HG03558 (cell line): ENCODE results near the gene DNAH1.
"Not testable (repeated sequence)": the region's sequence is repeated elsewhere in the genome, so short reads cannot be mapped to it uniquely, and the experiment has no call there.

Experiments used
- ATAC-seq: cut with Tn5 transposase; IDR thresholded peaks from one replicate; pipeline ENCODE4 v1.9.1; 2021; ENCODE audit warnings: moderate number of reproducible peaks; ENCODE audit not compliant: unreplicated experiment; ENCODE audit errors: extremely low read depth

DNAH1 gene

DNA sequence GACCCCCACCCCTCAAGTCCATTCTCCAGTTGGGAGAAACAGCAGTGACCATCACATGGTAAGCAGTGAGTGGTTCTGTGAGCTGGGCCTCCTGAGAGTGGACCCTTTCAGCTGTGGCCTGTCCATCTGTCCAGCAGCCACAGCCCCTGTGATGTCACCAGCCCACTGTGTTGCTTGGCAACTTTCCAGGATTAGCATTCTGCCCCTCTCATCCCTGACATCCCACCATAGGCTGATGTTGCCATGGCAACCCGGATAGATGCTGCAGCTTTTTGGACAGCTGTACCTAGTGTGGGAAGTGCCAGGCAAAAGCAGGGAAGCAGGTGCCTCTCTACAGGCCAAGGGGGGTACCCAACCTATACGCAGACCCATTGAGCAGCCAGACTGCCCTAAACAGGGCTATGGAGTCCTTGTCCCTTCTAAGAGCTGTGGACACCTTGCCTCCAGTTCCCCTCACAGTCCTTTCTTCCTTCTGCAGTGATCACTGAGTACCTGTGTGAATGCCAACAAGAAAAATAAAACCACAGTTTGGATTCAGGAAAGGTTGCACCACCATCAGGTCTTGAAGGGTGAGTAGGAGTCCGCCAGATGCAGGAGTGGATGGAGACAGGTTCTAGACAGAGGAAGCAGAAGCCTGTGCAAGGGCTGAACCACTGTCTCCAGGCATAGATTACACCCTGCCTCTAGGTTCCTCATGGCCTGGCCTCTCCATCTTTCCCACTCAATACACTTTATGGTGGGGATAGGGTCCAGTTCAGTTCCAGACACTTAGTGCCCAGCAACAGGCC is at the start of gene DNAH1:
DNAH1 (plus strand) TSS at position 343 of the 788 bp plus-strand sequence. CDS start 6,124 bp downstream, outside the sequence.
- ATAC-seq, result no peak

GRCh38 chr3:52268036-52268435 is 48.1 kb upstream of the DNAH1 start:
- ATAC-seq, result no peak

GRCh38 chr3:52269776-52270175 is 46.3 kb upstream of the DNAH1 start:
- ATAC-seq, result no peak

DNA sequence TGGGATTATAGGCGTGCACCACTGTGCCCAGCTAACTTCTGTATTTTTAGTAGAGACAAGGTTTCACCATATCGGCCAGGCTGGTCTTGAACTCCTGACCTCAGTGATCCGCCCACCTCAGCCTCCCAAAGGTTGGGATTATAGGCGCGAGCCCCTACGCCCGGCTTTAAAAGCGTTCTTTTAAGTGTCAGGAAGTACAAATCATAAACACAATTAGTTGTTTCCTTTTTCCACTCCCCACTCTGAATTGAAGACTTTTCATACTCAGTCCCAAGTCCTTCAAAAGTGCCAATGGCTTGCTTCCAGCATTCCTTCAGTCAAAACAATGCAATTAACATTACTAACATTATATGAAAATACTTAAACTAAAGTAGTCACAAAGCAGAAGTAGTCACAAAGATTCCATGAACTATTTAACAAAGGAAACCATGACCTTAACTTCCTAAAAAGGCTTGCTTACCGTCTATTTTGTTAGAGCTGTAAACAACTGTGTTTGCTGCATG is 45.8 kb upstream of the DNAH1 start:
- ATAC-seq, result no peak

DNA sequence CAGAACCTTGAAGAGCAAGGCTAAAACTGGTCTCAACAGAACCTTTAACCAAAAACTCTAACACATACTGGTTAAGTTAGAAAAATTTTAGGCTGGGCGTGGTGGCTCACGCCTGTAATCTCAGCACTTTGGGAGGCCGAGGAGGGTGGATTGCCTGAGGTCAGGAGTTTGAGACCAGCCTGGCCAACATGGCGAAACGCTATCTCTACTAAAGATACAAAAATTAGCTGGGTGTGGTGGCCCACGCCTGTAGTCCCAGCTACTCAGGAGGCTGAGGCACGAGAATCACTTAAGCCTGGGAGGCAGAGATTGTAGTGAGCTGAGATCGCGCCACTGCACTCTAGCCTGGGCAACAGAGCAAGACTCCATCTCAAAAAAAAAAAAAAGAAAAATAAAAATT is 43.9 kb upstream of the DNAH1 start:
- ATAC-seq, result not testable (repeated sequence)

GRCh38 chr3:52272831-52273230 is 43.3 kb upstream of the DNAH1 start:
- no peak for ATAC-seq

DNA sequence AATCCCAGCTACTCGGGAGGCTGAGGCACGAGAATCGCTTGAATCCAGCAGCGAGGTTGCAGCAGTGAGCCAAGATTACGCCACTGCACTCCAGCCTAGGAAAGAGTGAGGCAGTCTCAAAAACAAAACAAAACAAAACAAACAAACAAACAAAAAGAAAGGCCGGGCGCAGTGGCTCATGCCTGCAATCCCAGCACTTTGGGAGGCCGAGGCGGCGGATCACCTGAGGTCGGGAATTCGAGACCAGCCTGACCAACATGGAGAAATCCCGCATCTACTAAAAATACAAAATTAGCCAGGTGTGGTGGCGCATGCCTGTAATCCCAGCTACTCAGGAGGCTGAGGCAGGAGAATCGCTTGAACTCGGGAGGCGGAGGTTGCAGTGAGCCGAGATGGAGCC is 41.3 kb upstream of the DNAH1 start:
- ATAC-seq, result not testable (repeated sequence)

- no peak for ATAC-seq
Observed at GRCh38 chr3:52277071-52277964, 38.8 kb upstream of the DNAH1 start.

DNA sequence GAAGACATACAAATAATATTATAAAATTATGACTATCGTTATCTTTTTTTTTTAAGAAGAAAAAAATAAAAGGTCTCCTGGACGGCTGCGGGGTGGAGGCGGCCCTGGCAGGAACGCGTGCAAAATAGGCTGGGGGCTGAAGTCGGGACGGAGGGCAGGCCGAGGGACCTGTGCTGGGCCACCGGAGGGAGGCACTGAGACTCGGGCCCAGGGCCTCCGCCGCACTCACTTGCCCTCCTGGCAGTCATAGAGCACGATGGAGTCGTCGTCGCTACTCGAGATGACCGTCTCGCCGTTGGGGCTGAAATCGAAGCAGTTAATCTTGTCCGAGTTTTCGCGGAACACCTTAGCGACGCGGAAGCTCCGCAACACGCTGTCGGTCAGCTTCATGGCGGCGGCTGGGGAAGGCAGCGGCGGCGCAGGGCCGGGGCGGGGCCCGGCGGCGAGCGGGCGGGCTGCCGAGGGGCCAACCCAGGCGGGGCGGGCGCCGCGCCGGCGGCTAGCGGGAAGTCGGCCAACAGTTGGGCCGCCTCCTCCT is 38.1 kb upstream of the DNAH1 start:
- peak; percentile 30 for ATAC-seq

- ATAC-seq, result peak; percentile 50
Observed at GRCh38 chr3:52278510-52279069, 37.5 kb upstream of the DNAH1 start, which contains the start of gene WDR82. WDR82 (minus strand) TSS chr3:52278649; CDS start chr3:52278361, 288 bp downstream.

DNA sequence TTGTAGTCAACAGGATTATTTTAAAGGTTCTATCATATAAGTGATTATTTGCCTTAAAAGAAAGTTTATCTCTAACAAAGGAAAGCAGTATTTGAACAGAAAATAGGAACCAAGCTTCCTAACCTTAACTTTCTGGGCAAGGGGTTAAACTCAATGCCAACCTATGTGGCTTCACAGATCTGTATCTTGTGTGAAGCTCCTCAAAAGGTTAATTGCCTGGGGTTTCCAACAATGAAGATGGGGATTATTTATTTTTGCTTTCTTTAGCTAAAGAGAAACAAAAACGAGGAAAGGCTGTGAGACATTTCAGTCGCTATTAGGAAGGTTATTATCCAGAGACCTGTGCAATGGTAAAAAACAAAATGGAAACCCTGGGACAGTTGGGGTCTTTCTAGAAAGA is 36.5 kb upstream of the DNAH1 start:
- no peak for ATAC-seq

DNA sequence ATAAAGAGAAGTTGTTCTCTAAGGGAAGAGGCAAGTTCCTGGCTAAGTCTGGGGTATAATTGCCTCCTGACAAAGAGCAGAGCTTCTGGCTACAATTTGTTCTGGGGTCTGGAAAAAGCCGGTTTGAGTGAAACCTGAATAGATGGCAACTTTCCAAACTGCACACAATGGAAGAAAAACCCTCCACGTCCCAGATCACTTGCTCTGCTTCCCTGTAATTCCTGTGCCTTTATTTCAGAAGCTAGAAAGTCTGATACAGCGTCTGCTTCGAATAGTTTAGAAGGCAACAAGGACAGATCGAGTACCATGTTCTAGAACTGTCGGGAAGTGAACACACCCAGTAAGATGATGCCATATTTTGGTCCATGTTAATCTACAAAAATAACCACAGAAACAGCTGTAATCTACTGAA is 36.1 kb upstream of the DNAH1 start:
- ATAC-seq, result no peak

DNA sequence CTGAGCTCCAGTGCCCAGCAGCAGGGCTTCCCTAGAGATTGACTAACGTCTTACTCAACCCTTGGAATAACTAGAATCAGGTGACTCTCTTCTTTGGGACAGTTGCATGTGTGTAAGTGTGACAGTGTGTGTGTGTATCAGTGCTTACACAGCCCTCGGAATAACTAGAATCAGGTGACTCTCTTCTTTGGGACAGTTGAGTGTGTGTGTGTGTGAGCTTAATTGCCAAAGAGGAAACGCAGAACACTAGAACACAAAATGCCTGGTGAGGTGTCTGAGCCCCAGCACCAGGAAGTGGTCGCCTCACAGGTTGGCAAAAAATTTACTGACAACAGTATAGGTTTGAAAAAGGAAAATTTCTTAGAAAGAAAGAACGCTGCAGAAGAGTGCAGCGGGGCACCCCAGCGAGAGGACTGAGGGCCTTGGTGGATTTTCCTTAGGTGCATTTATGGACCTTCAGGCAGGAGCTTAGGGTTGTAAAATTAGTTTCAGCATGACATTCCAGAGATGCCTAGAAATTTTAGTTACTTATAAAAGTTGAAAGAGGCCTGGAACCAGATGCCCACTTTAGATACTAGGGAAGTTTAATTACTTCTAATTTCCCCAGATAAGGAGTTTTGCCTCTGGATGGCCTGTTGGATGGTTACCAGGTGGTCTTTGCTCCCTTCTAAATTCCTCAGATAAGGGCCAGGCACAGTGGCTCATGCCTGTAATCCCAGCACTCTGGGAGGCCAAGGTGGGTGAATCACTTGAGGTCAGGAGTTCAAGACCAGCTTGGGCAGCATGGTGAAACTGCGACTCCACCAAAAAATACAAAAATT is 33.9 kb upstream of the DNAH1 start:
- no peak for ATAC-seq

DNA sequence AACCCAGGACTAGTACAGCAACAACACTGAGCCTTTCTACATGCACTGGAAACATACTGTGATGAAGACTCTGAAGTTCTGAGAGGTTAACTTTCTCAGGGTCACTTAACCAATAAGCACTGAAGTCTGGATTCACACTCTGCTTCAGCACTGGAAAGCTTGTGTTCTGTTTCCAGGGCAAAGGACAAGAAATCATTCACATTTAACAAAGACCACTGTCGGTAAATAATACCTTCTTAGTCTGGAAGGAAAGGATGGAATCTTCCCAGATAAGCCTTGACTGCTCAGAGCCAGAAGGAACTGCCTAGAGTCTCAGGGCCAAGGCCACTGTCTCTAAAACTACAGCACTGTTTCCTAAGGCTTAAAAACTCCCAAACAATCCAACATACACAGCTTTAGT is 32.8 kb upstream of the DNAH1 start:
- no peak for ATAC-seq

DNA sequence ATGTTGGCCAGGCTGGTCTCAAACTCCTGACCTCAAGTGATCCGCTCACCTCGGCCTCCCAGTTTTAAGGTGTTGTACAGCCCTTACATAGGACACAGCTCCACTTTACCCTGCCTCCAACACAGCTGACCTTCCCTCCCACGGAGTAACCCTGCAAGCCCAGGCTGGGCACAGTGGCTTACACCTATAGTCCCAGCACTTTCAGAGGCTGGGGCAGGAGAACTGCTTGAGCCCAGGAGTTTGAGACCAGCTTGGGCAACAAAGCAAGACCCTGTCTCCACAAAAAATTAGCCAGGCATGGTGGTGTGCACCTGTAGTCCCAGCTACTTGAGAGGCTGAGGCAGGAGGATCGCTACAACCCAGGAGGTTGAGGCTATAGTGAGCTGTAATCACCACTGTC is 32.1 kb upstream of the DNAH1 start:
- ATAC-seq, result not testable (repeated sequence)

DNA sequence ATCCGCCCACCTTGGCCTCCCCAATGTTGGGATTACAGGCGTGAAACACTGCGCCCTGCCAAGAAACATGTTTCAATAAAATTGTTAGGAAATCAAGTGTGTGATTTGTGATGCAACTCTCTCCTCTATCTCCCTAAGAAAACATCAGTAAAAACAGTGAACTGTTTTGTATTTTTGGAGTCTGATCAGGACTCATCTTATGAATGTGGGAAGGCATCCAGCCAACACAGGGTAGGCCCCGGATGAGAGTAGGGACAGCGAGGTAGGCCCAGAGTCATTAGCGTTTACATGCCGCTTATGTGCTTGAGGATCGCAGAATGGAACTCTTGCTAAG is 29.4 kb upstream of the DNAH1 start:
- no peak for ATAC-seq

DNA sequence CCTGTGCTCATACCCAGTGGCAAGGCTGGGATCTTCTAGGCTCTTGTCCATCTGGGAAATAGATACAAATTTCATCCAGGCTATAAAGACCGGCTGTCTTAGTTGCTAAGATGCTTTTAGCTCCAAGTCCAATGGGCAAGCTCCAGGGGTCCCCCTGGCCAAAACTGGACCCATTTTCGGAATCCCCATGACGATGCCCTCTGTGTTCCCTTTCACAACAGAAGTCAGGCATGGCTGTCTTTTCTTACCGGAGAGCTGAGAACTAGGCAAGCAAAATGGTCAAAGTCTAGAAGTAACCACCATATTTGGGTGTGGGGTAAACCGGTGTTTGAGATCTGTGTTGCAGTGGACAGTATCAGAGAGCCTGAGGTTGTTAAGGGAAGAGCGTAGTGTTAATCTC is 27.4 kb upstream of the DNAH1 start:
- ATAC-seq, result no peak

DNA sequence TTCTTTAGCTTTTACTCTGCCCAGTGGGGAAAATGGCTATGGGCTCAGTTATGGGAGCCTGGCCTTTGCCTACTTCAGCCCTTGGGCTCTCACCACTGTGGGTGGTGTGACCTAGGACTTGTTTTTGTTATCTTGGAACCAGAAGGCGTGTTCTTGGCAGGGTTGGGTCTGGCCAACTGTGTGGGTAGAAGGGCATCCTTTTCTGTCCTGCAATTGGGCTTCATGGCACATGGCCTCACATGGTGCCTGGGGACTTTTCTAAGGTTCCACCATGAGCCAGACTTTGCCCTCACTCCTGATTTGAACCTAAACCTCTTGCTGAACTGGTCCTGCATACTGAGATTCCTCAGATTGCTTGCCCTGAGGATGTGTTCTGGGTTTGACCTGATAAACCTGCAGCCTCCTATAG is 26.8 kb upstream of the DNAH1 start:
- ATAC-seq, result no peak

GRCh38 chr3:52289747-52290595 is 26.1 kb upstream of the DNAH1 start:
- ATAC-seq, result no peak
